NCI-H1436 (cell line): ENCODE results near the gene S100A13.
"Not testable (repeated sequence)": the region's sequence is repeated elsewhere in the genome, so short reads cannot be mapped to it uniquely, and the experiment has no call there.

Experiments used
- DNase-seq: peaks from one replicate; lab custom pipeline; 2025; lab: John Stamatoyannopoulos, UW

S100A13 gene

GRCh38 chr1:153626904-153627714 lies at the start of gene S100A13:
Gene S100A13 (minus strand): TSS chr1:153627505. CDS start chr1:153626472, 1,033 bp downstream.
- peak; percentile 82 for DNase-seq

GRCh38 chr1:153673511-153673910 lies 46.2 kb upstream of the S100A13 start:
- no peak for DNase-seq

- DNase-seq = not testable (repeated sequence)
Measured at GRCh38 chr1:153671628-153672353, 44.5 kb upstream of the S100A13 start.

- DNase-seq = peak; percentile 98
Measured at GRCh38 chr1:153670859-153671627, 43.7 kb upstream of the S100A13 start, which contains the start of gene ILF2. Gene ILF2 (minus strand): TSS chr1:153670993. CDS start chr1:153670922, 71 bp downstream.

- no peak for DNase-seq
Measured at GRCh38 chr1:153670257-153670858, 43.1 kb upstream of the S100A13 start.

GRCh38 chr1:153669606-153670005 lies 42.3 kb upstream of the S100A13 start:
- DNase-seq = no peak

GRCh38 chr1:153668672-153669071 lies 41.4 kb upstream of the S100A13 start:
- not testable (repeated sequence) for DNase-seq

GRCh38 chr1:153667439-153667838 lies 40.1 kb upstream of the S100A13 start:
- no peak for DNase-seq

GRCh38 chr1:153663211-153663610 lies 35.9 kb upstream of the S100A13 start:
- DNase-seq = no peak

- no peak for DNase-seq
Measured at GRCh38 chr1:153662269-153662668, 35.0 kb upstream of the S100A13 start.

- peak; percentile 17 for DNase-seq
Measured at GRCh38 chr1:153661111-153661708, 33.9 kb upstream of the S100A13 start.

- DNase-seq = no peak
Measured at GRCh38 chr1:153659656-153660055, 32.4 kb upstream of the S100A13 start.

GRCh38 chr1:153659175-153659534 lies 31.9 kb upstream of the S100A13 start:
- no peak for DNase-seq

- peak; percentile 79 for DNase-seq
Measured at GRCh38 chr1:153658400-153659174, 31.3 kb upstream of the S100A13 start, which contains the start of gene SNAPIN. Gene SNAPIN (plus strand): TSS chr1:153658703. CDS start chr1:153658744, 41 bp downstream.

GRCh38 chr1:153655333-153655732 lies 28.0 kb upstream of the S100A13 start:
- DNase-seq = no peak

GRCh38 chr1:153652805-153653500 lies 25.6 kb upstream of the S100A13 start:
- no peak for DNase-seq

GRCh38 chr1:153651771-153652170 lies 24.5 kb upstream of the S100A13 start:
- no peak for DNase-seq

- DNase-seq = no peak
Measured at GRCh38 chr1:153649863-153650235, 22.5 kb upstream of the S100A13 start.

- no peak for DNase-seq
Measured at GRCh38 chr1:153649137-153649862, 22.0 kb upstream of the S100A13 start.
